H1 (cell line): Measurements from ENCODE around the gene PDE6B. TPM values are rescaled to one million over a fixed set of nuclear protein-coding genes. Genes with fewer than 3 reads are reported as not detected.

Source experiments
- BCL11A ChIP-seq, 2 experiments: IDR thresholded peaks; one replicate each; pipeline ENCODE4 v1.6.1; 2011; ENCODE audit warnings: low read depth in 2 of 2, low read length in 2 of 2, mild to moderate bottlenecking in 2 of 2
- EZH2 ChIP-seq: fragments of 200-600 bp; sonication (generic); IDR thresholded peaks from 2 replicates; pipeline ENCODE4 v1.7.1; 2012; ENCODE audit warnings: low read depth, mild to moderate bottlenecking, moderate library complexity, low read length, inconsistent platforms; ENCODE audit not compliant: severe bottlenecking
- POU5F1 ChIP-seq: IDR thresholded peaks from 2 replicates; pipeline ENCODE4 v1.6.1; 2011; ENCODE audit warnings: low read depth, mild to moderate bottlenecking, low read length, moderate library complexity
- RBBP5 ChIP-seq: IDR thresholded peaks from 2 replicates; pipeline ENCODE4 v1.7.1; 2012; ENCODE audit warnings: low read depth, mild to moderate bottlenecking, inconsistent platforms, low read length, moderate library complexity, borderline replicate concordance
- RFX5 ChIP-seq: IDR thresholded peaks from 2 replicates; pipeline ENCODE4 v1.6.1; 2011; ENCODE audit warnings: low read depth, low read length, improper control_type of control experiment, borderline replicate concordance
- SP2 ChIP-seq: IDR thresholded peaks from 2 replicates; pipeline ENCODE4 v1.6.1; 2012; ENCODE audit warnings: mild to moderate bottlenecking, low read length, inconsistent platforms
- SUZ12 ChIP-seq: fragments of 200-600 bp; sonication (generic); IDR thresholded peaks from 2 replicates; pipeline ENCODE4 v1.6.1; 2012; ENCODE audit warnings: mild to moderate bottlenecking, inconsistent platforms, low read length, moderate library complexity, mixed read lengths
- polyA plus RNA-seq, 7 experiments: library from polyadenylated mRNA; depleted of rRNA in 3 of 7; stranded (reverse) in 5 of 7; unstranded in 2 of 7; fragments of >200 nt in 5 of 7; fragments of 200-250 nt in 2 of 7; gene quantifications; 1 replicate in 5 of 7; 2 replicates in 1 of 7; 4 replicates in 1 of 7; pipeline versions ENCODE4 v1.2.1 to v1.2.3, GENCODE V29; 2011 to 2013; ENCODE audit warnings: missing spikeins in 2 of 7, mixed read lengths in 2 of 7
- total RNA-seq: library from RNA; stranded (reverse); fragmentation: NEBNext Ultra II Directional; extraction: Animal tissue kit (Norgen Biotek cat#: 25700); gene quantifications from 2 replicates; pipeline ENCODE4 v1.2.1, GENCODE V29; 2021

Gene PDE6B
- total and polyA plus RNA-seq, 2 of the 8 experiments (the other 6 are each of a cell fraction or from before 2014, with no cell fraction given) = 4.1 to 8.4 TPM

GRCh38 chr4:666436-666810 lies 41.0 kb downstream of the PDE6B start (continued):
- TF ChIP-seq EZH2 = no peak
- no peak for TF ChIP-seq SUZ12
- TF ChIP-seq BCL11A (IDR thresholded peaks at IDR 0.05; ENCODE audit: low read depth in 2 of 2, low read length in 2 of 2) = no peak
- TF ChIP-seq RBBP5 = no peak
- no peak for TF ChIP-seq POU5F1
- TF ChIP-seq RFX5 = no peak
- no peak for TF ChIP-seq SP2
